GM19099 (cell line): ENCODE measurements around the gene ZBTB7C.

Experiments used
- POLR2A ChIP-seq: IDR thresholded peaks from 3 replicates; pipeline ENCODE4 v1.6.1; 2011; ENCODE audit warnings: low read depth; ENCODE audit not compliant: insufficient read length; ENCODE audit errors: extremely low read depth

Gene ZBTB7C

DNA sequence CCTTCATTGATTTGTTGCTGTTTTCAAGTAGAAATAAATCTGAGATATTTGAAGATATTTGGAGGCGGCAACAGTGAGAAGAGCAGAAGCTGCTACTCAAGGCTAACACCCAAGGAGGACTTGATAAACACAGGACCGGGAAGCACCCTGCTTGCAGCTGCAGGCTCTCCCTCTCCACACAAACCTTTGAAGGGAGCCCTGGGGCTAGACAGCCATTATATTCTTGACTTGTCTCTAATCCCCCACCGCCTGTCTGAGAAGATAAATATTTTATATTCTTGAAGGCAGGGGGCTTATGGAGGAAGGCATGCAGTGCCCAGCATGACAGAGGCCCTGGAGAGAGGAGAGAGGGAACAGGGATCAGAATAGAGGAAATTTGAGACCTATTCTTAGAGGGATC lies 427.9 kb downstream of the ZBTB7C start:
- TF ChIP-seq POLR2A, result no peak

DNA sequence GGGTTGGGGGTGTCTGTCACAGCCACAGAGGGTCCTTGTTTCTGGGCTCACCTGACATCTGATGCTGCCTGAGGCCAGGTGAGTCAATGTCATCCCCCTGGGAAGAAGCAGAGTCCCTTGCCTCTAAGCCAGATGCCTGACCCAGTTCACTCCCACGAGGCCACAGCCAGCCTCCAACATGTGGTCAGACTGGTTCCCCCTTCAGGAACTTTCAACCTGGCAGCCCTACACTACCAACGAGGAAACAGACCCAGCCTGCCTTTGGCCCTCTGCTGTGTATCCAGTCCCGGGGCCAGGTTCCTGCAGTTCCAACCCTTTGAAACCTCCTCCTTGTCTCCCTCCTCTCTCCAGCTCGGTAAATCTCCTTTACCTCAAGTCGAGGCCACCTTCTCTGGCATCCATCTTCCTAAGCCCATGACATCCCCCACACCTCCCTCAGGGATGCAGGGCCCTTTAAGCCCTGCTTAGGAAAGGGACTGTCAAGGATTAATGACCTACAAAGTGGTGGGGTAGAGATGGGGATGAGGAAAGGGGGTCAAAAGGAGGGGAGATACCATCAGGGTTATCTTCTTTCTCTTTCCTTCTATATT lies 429.5 kb downstream of the ZBTB7C start:
- TF ChIP-seq POLR2A, result no peak

- no peak for TF ChIP-seq POLR2A
These were observed 430.6 kb downstream of the ZBTB7C start for GRCh38 chr18:47978603-47979002.

DNA sequence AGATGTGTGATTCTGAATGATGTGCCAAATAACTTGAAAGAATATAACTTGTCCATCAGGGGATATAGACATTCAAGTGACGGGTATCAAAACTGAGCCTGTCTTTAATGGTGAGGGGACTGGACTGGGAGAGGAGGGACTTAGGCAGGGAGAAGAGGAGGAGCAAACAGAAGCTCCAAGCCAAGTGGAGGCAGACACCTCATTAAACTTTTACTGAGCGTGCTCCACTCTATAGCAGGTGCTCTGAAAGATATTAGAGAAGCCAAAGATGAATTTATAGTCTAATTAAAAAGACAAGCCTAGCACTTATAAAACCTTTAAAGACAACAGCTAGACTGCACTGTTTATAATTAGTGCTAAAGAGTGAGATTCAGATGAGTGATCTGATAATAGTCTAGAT lies 431.0 kb downstream of the ZBTB7C start:
- no peak for TF ChIP-seq POLR2A
